Caco-2 (cell line): Measurements from ENCODE around the gene VPS51. TPM values are rescaled to one million over a fixed set of nuclear protein-coding genes. Genes with fewer than 3 reads are reported as not detected.

Source experiments
- BruUV-seq: library from RNA; stranded (reverse); fragments of 400-500 nt; replicated peaks from 2 replicates; lab custom pipeline; 2021; lab: Mats Ljungman, UMichigan
- CTCF ChIA-PET: fragments of 300-600 bp; sonication (Branson Sonifier 250); formaldehyde crosslinking; loops from one replicate; lab custom pipeline; 2022; ENCODE audit warnings: antibody characterized with exemption; lab: Charles Lee
- POLR2A ChIA-PET: fragments of 300-600 bp; sonication (Branson Sonifier 250); formaldehyde crosslinking; loops from one replicate; lab custom pipeline; 2022; ENCODE audit warnings: antibody characterized with exemption; lab: Charles Lee
- DNase-seq, 2 experiments: peaks; one replicate each; pipeline versions ENCODE4 v3.0.0 to v3.0.0-alpha.2; 2020 to 2022
- H3K27me3 ChIP-seq: replicated peaks from 2 replicates; pipeline ENCODE4 v1.6.0; 2011; ENCODE audit warnings: low read length; ENCODE audit not compliant: control insufficient read depth, insufficient read depth
- H3K36me3 ChIP-seq: 2 replicates; pipeline ENCODE4 v1.5.1; 2011; ENCODE audit warnings: low read length; ENCODE audit not compliant: control insufficient read depth, insufficient read depth
- H3K4me1 ChIP-seq: fragments of 250-450 bp; sonication (Bioruptor Pico); 2 replicates; pipeline ENCODE4 v1.5.1; 2020; ENCODE audit warnings: mild to moderate bottlenecking
- H3K4me3 ChIP-seq: 2 replicates; pipeline ENCODE4 v1.5.1; 2011; ENCODE audit warnings: low read depth, mild to moderate bottlenecking, control low read depth, low read length
- H3K9me3 ChIP-seq: fragments of 250-450 bp; sonication (Bioruptor Pico); 2 replicates; pipeline ENCODE4 v1.5.1; 2020; ENCODE audit warnings: mild to moderate bottlenecking, moderate library complexity
- H3K27ac Mint-ChIP-seq: one replicate; pipeline ENCODE4 v1.8.0; 2022; ENCODE audit warnings: mixed read lengths; ENCODE audit not compliant: unreplicated experiment
- H3K27me3 Mint-ChIP-seq: one replicate; pipeline ENCODE4 v1.8.0; 2022; ENCODE audit warnings: mixed read lengths; ENCODE audit not compliant: insufficient read depth, unreplicated experiment
- H3K36me3 Mint-ChIP-seq: one replicate; pipeline ENCODE4 v1.8.0; 2022; ENCODE audit warnings: mild to moderate bottlenecking, mixed read lengths; ENCODE audit not compliant: insufficient read depth, unreplicated experiment
- H3K4me1 Mint-ChIP-seq: one replicate; pipeline ENCODE4 v1.8.0; 2022; ENCODE audit warnings: low read depth, mixed read lengths; ENCODE audit not compliant: unreplicated experiment
- H3K4me3 Mint-ChIP-seq: one replicate; pipeline ENCODE4 v1.8.0; 2022; ENCODE audit warnings: mild to moderate bottlenecking, moderate library complexity, mixed read lengths; ENCODE audit not compliant: unreplicated experiment
- H3K9me3 Mint-ChIP-seq: one replicate; pipeline ENCODE4 v1.8.0; 2022; ENCODE audit warnings: mixed read lengths; ENCODE audit not compliant: unreplicated experiment
- CTCF ChIP-seq, 2 experiments: fragments of 200-600 bp in 1 of 2; IDR thresholded peaks; 1 replicate in 1 of 2; 2 replicates in 1 of 2; pipeline versions ENCODE4 v1.5.1 to v1.8.0; 2011 to 2022; ENCODE audit warnings: antibody characterized with exemption in 1 of 2, control low read depth in 1 of 2, inconsistent platforms in 1 of 2, low read depth in 1 of 2, low read length in 1 of 2, mild to moderate bottlenecking in 1 of 2, moderate library complexity in 1 of 2; ENCODE audit not compliant: insufficient read depth in 1 of 2, severe bottlenecking in 1 of 2, unreplicated experiment in 1 of 2
- intact Hi-C: fragments of 100-400 bp; cut with micrococcal nuclease; formaldehyde crosslinking; loops from one replicate; pipeline ENCODE4 v1.10.0; 2022; ENCODE audit not compliant: unreplicated experiment
- total RNA-seq: library from RNA; stranded (reverse); gene quantifications from 2 replicates; pipeline ENCODE4 v1.2.3, GENCODE V29; 2022

VPS51 gene
- total RNA-seq, 1 experiment from 2014 or later: 158 TPM

GRCh38 chr11:65087216-65087615 lies 8.8 kb upstream of the VPS51 start:
- Histone ChIP-seq H3K36me3 (peaks cover 2% of the 10 kb centered on the region; the same call in 1 of the 2 replicates), H3K4me1 (peaks cover 16% of the 10 kb centered on the region; the same call in 1 of the 2 replicates), H3K9me3 (no peaks in the 10 kb centered on the region), H3K27me3 (no peaks in the 10 kb centered on the region), H3K4me3 (no peak overlapping the region)
- no peak for TF ChIP-seq CTCF (IDR thresholded peaks at IDR 0.05; ENCODE audit: insufficient read depth in 1 of 2, low read depth in 1 of 2, low read length in 1 of 2, severe bottlenecking in 1 of 2, unreplicated experiment in 1 of 2)
- Mint-ChIP-seq H3K4me3 (no peak overlapping the region), H3K36me3 (peaks cover 39% of the 10 kb centered on the region), H3K9me3 (no peaks in the 10 kb centered on the region), H3K27ac (no peak overlapping the region), H3K4me1 (peaks cover 12% of the 10 kb centered on the region), H3K27me3 (no peaks in the 10 kb centered on the region)
- DNase-seq: no peak
- POLR2A ChIA-PET: no interaction called here
- CTCF ChIA-PET: no interaction called here
- no TSS peak for BruUV-seq
- intact Hi-C loops: no loop called here

- POLR2A ChIA-PET: no interaction called here
These were observed 8.2 kb upstream of the VPS51 start for GRCh38 chr11:65087827-65088226.

GRCh38 chr11:65089621-65090020 lies 6.4 kb upstream of the VPS51 start:
- ChIA-PET CTCF (interaction anchor here (0.5 kb wide), 1 partner anchor 25 kb away, joined by 5 read pairs; no protein-coding TSS in a partner anchor), POLR2A (no interaction called here)
- Mint-ChIP-seq H3K9me3 (no peaks in the 10 kb centered on the region), H3K36me3 (peaks cover 16% of the 10 kb centered on the region), H3K4me1 (peaks cover 7% of the 10 kb centered on the region), H3K4me3 (no peak overlapping the region), H3K27me3 (no peaks in the 10 kb centered on the region), H3K27ac (no peak overlapping the region)
- no peaks in the 10 kb centered on the region for H3K27me3 ChIP-seq
- H3K9me3 ChIP-seq: no peaks in the 10 kb centered on the region
- no peak overlapping the region for H3K4me3 ChIP-seq
- no TSS peak for BruUV-seq
- intact Hi-C loops: no loop called here
- TF ChIP-seq CTCF (IDR thresholded peaks at IDR 0.05; ENCODE audit: insufficient read depth in 1 of 2, low read depth in 1 of 2, low read length in 1 of 2, severe bottlenecking in 1 of 2, unreplicated experiment in 1 of 2): no peak
- H3K4me1 ChIP-seq: peaks cover 10% of the 10 kb centered on the region; the same call in 1 of the 2 replicates
- H3K36me3 ChIP-seq: peaks cover 2% of the 10 kb centered on the region; the same call in 1 of the 2 replicates
- no peak for DNase-seq

More at GRCh38 chr11:65087827-65088226, 8.2 kb upstream of the VPS51 start:
- H3K27ac Mint-ChIP-seq: no peak overlapping the region
- no peaks in the 10 kb centered on the region for H3K27me3 Mint-ChIP-seq
- H3K36me3 ChIP-seq: peaks cover 2% of the 10 kb centered on the region; the same call in 1 of the 2 replicates
- CTCF ChIA-PET: no interaction called here
- DNase-seq: no peak
- H3K36me3 Mint-ChIP-seq: peaks cover 34% of the 10 kb centered on the region
- no peak overlapping the region for H3K4me3 Mint-ChIP-seq
- intact Hi-C loops: no loop called here
- peaks cover 12% of the 10 kb centered on the region; the same call in 1 of the 2 replicates for H3K4me1 ChIP-seq
- no peak for TF ChIP-seq CTCF (IDR thresholded peaks at IDR 0.05; ENCODE audit: insufficient read depth in 1 of 2, low read depth in 1 of 2, low read length in 1 of 2, severe bottlenecking in 1 of 2, unreplicated experiment in 1 of 2)
- no peaks in the 10 kb centered on the region for H3K9me3 Mint-ChIP-seq
- BruUV-seq: no TSS peak
- H3K27me3 ChIP-seq: no peaks in the 10 kb centered on the region
- H3K4me1 Mint-ChIP-seq: peaks cover 9% of the 10 kb centered on the region
- no peak overlapping the region for H3K4me3 ChIP-seq
- H3K9me3 ChIP-seq: no peaks in the 10 kb centered on the region
